HCT116 (cell line): Measurements from ENCODE around the gene HOXC4.

ENCODE experiments used
- CEBPB ChIP-seq: IDR thresholded peaks from 2 replicates; pipeline ENCODE4 v1.6.1; 2012; ENCODE audit warnings: low read depth
- CTCF ChIP-seq, 3 experiments: fragments of 200-600 bp in 1 of 3; sonication (generic) in 1 of 3; IDR thresholded peaks in 2 of 3; conservative IDR thresholded peaks in 1 of 3; 2 replicates each; pipeline ENCODE4 v1.5.1; 2012 to 2017; ENCODE audit warnings: low read depth in 2 of 3, low read length in 2 of 3, antibody characterized with exemption in 1 of 3, borderline replicate concordance in 1 of 3, control low read depth in 1 of 3, mild to moderate bottlenecking in 1 of 3, mixed read lengths in 1 of 3, mixed run types in 1 of 3, moderate library complexity in 1 of 3; ENCODE audit not compliant: insufficient read depth in 1 of 3
- EZH2 ChIP-seq: fragments of 200-600 bp; sonication (generic); IDR thresholded peaks from 2 replicates; pipeline ENCODE4 v1.6.1; 2017; ENCODE audit warnings: antibody characterized with exemption, mixed run types
- EZH2phosphoT487 ChIP-seq: fragments of 200-600 bp; IDR thresholded peaks from 2 replicates; pipeline ENCODE4 v1.6.1; 2018; ENCODE audit warnings: antibody characterized with exemption, borderline replicate concordance
- FOSL1 ChIP-seq: IDR thresholded peaks from 2 replicates; pipeline ENCODE4 v1.6.1; 2012; ENCODE audit warnings: low read depth
- POLR2A ChIP-seq: IDR thresholded peaks from 2 replicates; pipeline ENCODE4 v1.7.0; 2011; ENCODE audit warnings: borderline replicate concordance; ENCODE audit not compliant: insufficient read depth, insufficient read length; ENCODE audit errors: extremely low read depth
- POLR2AphosphoS5 ChIP-seq: IDR thresholded peaks from 2 replicates; pipeline ENCODE4 v1.6.1; 2011; ENCODE audit warnings: mild to moderate bottlenecking, low read depth, low read length, moderate library complexity
- RAD21 ChIP-seq: IDR thresholded peaks from 2 replicates; pipeline ENCODE4 v1.6.1; 2012; ENCODE audit warnings: low read depth, mild to moderate bottlenecking
- REST ChIP-seq: IDR thresholded peaks from 2 replicates; pipeline ENCODE4 v1.6.1; 2012; ENCODE audit warnings: low read depth
- SP1 ChIP-seq: IDR thresholded peaks from 2 replicates; pipeline ENCODE4 v1.6.1; 2012; ENCODE audit warnings: low read depth
- YY1 ChIP-seq: IDR thresholded peaks from 2 replicates; pipeline ENCODE4 v1.6.1; 2011; ENCODE audit warnings: low read length, low read depth, moderate library complexity, mild to moderate bottlenecking; ENCODE audit not compliant: insufficient replicate concordance; ENCODE audit errors: extremely low read depth
- ZFX ChIP-seq: fragments of 450-650 bp; IDR thresholded peaks from 2 replicates; pipeline ENCODE4 v1.6.1; 2017
- TF ChIP-seq, protein P1 (sequence below): IDR thresholded peaks from 2 replicates; pipeline ENCODE4 v1.6.1; 2012
- TF ChIP-seq, protein P2 (sequence below): IDR thresholded peaks from 2 replicates; pipeline ENCODE4 v1.6.1; 2011; ENCODE audit warnings: mild to moderate bottlenecking, low read length, moderate library complexity; ENCODE audit not compliant: insufficient replicate concordance; ENCODE audit errors: extremely low read depth

DNA sequence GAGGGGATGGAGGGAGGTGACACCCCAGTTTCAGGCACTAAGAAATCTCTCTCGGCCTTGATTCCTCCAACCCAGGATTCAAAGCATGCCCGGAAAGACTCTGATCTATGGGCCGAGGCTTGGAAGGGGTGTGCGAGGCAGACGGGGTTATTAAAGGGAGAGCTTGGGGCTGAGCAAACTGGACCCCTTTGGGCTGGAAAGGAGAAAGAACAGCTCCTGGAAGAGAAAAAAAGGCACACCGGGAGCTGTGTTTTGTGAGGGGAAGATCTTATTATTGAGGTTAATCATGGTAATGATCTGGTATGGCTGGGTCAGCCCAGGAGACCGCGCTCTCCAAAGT is 5.7 kb upstream of the HOXC4 start:
- TF ChIP-seq POLR2AphosphoS5 = no peak
- TF ChIP-seq POLR2A = no peak
- no peak for TF ChIP-seq EZH2
- TF ChIP-seq, protein P1, sequence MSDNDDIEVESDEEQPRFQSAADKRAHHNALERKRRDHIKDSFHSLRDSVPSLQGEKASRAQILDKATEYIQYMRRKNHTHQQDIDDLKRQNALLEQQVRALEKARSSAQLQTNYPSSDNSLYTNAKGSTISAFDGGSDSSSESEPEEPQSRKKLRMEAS = no peak
- TF ChIP-seq CTCF (IDR thresholded peaks at IDR 0.05 in 2 of 3, conservative IDR thresholded peaks at IDR 0.05 in 1 of 3; ENCODE audit: borderline replicate concordance in 1 of 3, insufficient read depth in 1 of 3, low read depth in 2 of 3, low read length in 2 of 3) = no peak
- TF ChIP-seq ZFX = no peak
- TF ChIP-seq RAD21 = no peak
- TF ChIP-seq REST = no peak
- TF ChIP-seq SP1 = no peak
- no peak for TF ChIP-seq CEBPB
- no peak for TF ChIP-seq YY1
- no peak for TF ChIP-seq FOSL1
- no peak for TF ChIP-seq EZH2phosphoT487
- TF ChIP-seq, protein P2, sequence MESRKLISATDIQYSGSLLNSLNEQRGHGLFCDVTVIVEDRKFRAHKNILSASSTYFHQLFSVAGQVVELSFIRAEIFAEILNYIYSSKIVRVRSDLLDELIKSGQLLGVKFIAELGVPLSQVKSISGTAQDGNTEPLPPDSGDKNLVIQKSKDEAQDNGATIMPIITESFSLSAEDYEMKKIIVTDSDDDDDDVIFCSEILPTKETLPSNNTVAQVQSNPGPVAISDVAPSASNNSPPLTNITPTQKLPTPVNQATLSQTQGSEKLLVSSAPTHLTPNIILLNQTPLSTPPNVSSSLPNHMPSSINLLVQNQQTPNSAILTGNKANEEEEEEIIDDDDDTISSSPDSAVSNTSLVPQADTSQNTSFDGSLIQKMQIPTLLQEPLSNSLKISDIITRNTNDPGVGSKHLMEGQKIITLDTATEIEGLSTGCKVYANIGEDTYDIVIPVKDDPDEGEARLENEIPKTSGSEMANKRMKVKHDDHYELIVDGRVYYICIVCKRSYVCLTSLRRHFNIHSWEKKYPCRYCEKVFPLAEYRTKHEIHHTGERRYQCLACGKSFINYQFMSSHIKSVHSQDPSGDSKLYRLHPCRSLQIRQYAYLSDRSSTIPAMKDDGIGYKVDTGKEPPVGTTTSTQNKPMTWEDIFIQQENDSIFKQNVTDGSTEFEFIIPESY = no peak
